ENCODE measurements around the gene WIPF2. TPM values are rescaled to one million over a fixed set of nuclear protein-coding genes. Genes with fewer than 3 reads are reported as not detected.

The WIPF2 gene
- total RNA-seq, 4 donors from 2014 or later = 7.7 to 11.1 (median 9.5) TPM

- 22 to 26% methylated on average over 2 of the region's 2 CpGs for WGBS, 2 donors
- DNase-seq (ENCODE audit: low spot score in 2 of 2) = peak in 1 of 2 donors; percentile 33
- Histone ChIP-seq H3K27ac (peak overlapping the region in 3 of 4 donors; percentile 1 to 87 (median 76)), H3K36me3 (no peaks in the 10 kb centered on the region), H3K27me3 (no peaks in the 10 kb centered on the region), H3K9me3 (no peaks in the 10 kb centered on the region), H3K4me1 (peaks cover 0 to 100% (median 81%) of the 10 kb centered on the region in 4 donors), H3K4me3 (no peak overlapping the region)
- TF ChIP-seq EP300 (IDR thresholded peaks at IDR 0.05) = no peak
Observed at GRCh38 chr17:40311575-40311974, 92.5 kb downstream of the WIPF2 start.

DNA sequence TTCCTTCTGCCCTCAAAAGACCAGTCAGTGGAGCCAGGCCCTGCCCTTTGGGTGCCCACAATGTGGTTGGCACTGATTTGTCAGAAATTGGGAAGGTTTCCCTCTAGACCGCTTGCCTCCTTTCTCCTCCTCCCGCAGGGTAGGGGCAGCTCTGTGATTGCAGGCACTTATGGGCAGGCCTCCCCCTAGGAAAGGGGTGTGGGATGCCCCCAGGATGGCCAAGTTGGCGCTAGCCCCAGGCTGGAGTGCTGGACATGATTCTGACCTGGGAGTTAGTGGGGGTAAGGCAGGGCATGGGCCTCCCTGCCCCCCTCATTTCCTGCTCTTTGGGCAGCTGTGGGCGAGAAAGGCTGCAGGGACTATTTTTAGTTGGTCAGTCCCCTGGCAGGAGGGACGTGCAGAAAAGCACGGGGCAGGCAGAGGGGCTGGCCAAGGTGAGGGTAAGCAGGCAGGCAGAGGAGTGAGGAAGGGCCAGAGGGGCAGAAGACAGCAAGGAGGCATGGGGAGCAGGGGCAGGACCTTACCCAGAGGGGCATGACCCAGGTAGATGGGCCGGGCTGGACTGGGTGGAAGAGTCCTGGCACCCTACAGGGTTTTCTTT is 93.1 kb downstream of the WIPF2 start:
- WGBS, 2 donors = 19 to 23% methylated on average over 7 of the region's 7 CpGs
- H3K4me3 ChIP-seq = no peak overlapping the region

DNA sequence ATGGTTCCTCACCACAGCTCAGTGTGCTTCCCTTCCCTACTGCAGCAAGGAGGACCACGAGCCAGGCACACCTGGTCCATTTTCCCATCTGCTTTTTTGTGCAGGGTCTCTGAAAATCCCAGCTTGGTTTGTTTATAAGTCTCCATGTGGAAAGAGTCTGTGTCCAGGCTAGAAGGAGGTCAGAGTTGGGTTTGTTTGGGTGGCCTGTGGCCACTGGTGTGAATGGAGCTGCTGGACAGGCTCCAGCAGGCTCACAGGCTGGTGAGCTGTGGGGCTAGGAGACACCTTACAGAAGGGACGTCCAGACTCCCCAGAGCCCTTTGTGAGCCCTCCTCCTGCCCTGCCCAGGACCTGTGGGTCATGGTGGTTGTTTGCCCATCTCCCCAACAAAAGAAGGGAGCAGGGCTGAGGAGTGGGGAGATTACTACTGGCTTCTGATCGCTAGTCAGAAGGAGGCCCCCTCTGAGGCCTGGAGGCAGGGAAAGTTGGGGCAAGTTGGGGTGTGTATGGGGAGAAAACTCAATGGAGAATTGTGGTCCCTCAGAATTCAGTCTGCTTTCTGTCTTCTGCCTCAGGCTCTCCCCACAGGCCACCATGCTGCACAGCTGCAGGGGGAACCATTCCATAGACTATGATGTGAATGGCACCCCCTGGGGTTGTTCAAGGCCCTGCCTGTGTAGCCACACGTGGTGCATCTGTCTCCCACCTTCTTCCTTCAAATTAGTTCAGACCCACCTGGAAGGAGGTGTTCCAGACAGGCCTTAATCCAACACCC is 94.0 kb downstream of the WIPF2 start:
- TF ChIP-seq CTCF (IDR thresholded peaks at IDR 0.05) (no peak), EP300 (IDR thresholded peaks at IDR 0.05) (no peak)
- WGBS, 2 donors = 45 to 50% methylated on average over 3 to 4 of the region's 4 CpGs
- DNase-seq (ENCODE audit: low spot score in 2 of 2) = peak in 1 of 2 donors; percentile 11
- peak overlapping the region in 2 of 4 donors; percentile 76 to 87 for H3K27ac ChIP-seq
- no peak overlapping the region for H3K4me3 ChIP-seq
- no peaks in the 10 kb centered on the region for H3K9me3 ChIP-seq
- peaks cover 0 to 99% (median 79%) of the 10 kb centered on the region in 4 donors for H3K4me1 ChIP-seq
- H3K36me3 ChIP-seq = no peaks in the 10 kb centered on the region
- no peaks in the 10 kb centered on the region for H3K27me3 ChIP-seq

More for the DNA sequence above, 93.1 kb downstream of the WIPF2 start:
- H3K27me3 ChIP-seq = no peaks in the 10 kb centered on the region
- H3K4me1 ChIP-seq = peaks cover 0 to 100% (median 81%) of the 10 kb centered on the region in 4 donors
- H3K27ac ChIP-seq = peak overlapping the region in 3 of 4 donors; percentile 23 to 87 (median 76)
- peak in 1 of 2 donors; percentile 12 for DNase-seq (ENCODE audit: low spot score in 2 of 2)
- no peaks in the 10 kb centered on the region for H3K36me3 ChIP-seq
- TF ChIP-seq POLR2A (IDR thresholded peaks at IDR 0.05) (no peak), CTCF (IDR thresholded peaks at IDR 0.05) (no peak), EP300 (IDR thresholded peaks at IDR 0.05) (no peak)
- H3K9me3 ChIP-seq = no peaks in the 10 kb centered on the region

DNA sequence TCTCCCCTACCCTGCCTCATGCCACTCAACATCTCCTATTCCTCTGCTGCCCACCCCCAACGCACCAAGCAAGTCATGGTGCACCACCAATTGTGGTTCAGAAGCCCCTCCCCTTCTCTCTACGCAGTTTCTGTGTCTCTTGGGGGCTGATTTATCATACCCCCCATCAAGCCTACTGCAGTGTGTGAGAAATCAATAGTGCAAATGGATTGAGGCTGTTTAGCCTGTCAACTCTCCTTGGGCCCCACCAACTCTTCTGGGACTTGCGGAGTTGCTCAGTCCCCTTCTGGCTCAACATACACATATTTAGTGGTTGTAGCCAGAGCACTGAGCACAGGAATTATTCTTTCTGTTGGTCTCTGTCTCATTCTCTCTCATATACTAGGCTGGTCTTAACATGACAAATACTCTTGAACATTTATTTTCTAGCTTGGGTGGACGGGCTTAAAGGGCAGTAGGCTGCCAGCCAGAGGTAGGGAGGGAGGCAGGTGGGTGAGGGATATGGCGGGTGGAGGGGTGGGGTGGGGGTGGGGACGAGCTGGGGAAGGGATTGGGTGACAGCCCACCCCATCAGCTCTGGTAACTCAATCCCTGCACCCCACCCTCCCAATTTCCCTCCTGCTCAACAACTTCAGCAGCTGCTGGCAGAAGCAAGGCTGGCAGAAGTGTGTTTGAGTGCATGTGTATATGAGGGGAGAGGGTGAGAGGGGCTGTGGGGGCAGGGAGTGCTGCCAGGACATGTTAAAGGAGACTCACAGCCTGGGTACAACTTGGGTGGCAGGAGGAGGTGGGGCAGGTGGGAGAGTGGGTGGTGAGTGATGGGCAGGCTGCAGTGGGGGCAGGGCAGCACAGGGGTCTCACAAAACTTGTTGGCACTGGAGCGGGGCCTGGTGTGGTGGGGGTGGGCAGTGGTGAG is 94.8 kb downstream of the WIPF2 start:
- Histone ChIP-seq H3K27ac (peak overlapping the region in 2 of 4 donors; percentile 76 to 87), H3K9me3 (no peaks in the 10 kb centered on the region), H3K4me1 (peaks cover 0 to 94% (median 74%) of the 10 kb centered on the region in 4 donors), H3K4me3 (no peak overlapping the region), H3K36me3 (no peaks in the 10 kb centered on the region), H3K27me3 (no peaks in the 10 kb centered on the region)
- DNase-seq (ENCODE audit: low spot score in 2 of 2) = no peak
- WGBS, 2 donors = 60 to 65% methylated on average over 7 of the region's 7 CpGs
- TF ChIP-seq EP300 (IDR thresholded peaks at IDR 0.05) (no peak), POLR2A (IDR thresholded peaks at IDR 0.05) (no peak), CTCF (IDR thresholded peaks at IDR 0.05) (no peak)

DNA sequence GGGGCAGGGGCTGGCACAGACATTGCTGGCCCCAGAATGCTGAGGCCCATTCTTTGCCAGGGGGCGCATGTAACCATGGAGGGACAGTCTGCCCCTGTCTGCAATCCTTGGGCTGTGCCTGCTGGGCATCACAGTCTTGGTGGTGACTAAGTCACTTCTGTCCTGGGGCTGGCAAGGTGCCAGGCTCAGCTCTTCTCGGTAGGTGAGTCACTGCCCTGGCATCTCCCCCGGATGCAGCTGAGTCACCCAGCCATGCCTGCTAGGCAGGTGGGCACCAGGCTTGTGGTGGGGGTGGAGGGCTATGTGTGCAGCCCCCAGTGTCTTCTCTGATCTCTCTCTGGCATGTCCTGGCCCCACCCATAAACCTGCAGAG is 95.5 kb downstream of the WIPF2 start:
- no peak overlapping the region for H3K4me3 ChIP-seq
- H3K36me3 ChIP-seq = no peaks in the 10 kb centered on the region
- WGBS, 2 donors = 19 to 25% methylated on average over 2 to 3 of the region's 3 CpGs
- H3K9me3 ChIP-seq = no peaks in the 10 kb centered on the region
- H3K27ac ChIP-seq = peak overlapping the region in 2 of 4 donors; percentile 76 to 87
- no peaks in the 10 kb centered on the region for H3K27me3 ChIP-seq
- TF ChIP-seq CTCF (IDR thresholded peaks at IDR 0.05) (no peak), EP300 (IDR thresholded peaks at IDR 0.05) (peak in 1 of 2 donors; percentile 70)
- peaks cover 0 to 94% (median 74%) of the 10 kb centered on the region in 4 donors for H3K4me1 ChIP-seq
- peak in 1 of 2 donors; percentile 49 for DNase-seq (ENCODE audit: low spot score in 2 of 2)

Measured in tibial nerve (tissue), 4 donors.